HG03571 (cell line): ENCODE data around the gene ACACA.
"Not testable (repeated sequence)": the region's sequence is repeated elsewhere in the genome, so short reads cannot be mapped to it uniquely, and the experiment has no call there.

Experiments used
- ATAC-seq: cut with Tn5 transposase; IDR thresholded peaks from one replicate; pipeline ENCODE4 v1.9.1; 2021; ENCODE audit not compliant: unreplicated experiment

Gene ACACA

DNA sequence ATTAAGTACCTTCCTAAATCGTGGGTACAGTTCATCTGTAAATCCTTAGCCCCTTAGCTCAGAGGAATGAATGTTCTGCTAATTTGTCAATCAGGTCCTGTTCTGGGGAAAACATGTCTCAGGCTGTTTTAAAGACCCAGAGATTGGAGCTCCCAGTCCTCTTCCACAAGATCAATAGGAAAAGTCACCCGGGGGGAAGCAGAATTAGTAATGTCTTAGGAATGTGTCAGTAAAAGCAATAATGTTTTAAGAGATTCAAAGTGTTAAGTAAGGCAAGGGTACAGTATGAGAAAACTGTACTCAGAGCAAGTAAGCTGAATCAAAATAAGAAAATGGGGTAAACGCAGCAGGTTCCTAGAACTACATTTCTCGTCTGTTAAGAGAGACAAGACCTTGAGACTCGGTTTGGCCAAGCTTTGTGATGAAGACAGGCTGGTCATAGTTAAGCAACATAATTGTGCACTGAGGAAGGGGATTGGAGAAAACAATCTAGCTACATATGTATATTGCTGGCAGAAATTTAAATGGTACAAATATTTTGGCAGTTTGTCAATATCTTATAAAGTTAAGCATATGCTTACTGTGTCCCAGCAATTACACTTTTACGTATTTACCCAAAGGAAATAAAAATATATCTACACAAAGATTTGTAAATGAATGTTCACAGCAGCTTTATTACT, 223.7 kb downstream of the ACACA start:
- ATAC-seq = no peak

DNA sequence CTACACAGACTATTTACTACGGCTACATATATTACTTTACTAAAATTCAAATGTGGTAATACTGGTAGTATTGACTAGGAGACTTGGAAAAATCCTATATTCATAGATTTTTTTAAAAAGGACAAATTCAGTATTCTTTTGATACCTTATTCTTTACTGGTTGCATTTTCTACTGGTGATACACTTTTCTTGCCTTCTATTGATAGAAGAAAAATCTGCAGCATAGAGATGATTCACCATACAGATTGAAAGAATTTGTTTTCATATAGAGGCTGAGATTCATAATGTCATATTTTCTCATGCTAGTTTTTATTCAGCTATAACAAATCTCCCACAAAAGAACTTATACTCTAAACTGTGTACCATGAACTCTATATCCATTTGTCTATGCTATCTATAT, 226.3 kb downstream of the ACACA start:
- ATAC-seq = no peak

DNA sequence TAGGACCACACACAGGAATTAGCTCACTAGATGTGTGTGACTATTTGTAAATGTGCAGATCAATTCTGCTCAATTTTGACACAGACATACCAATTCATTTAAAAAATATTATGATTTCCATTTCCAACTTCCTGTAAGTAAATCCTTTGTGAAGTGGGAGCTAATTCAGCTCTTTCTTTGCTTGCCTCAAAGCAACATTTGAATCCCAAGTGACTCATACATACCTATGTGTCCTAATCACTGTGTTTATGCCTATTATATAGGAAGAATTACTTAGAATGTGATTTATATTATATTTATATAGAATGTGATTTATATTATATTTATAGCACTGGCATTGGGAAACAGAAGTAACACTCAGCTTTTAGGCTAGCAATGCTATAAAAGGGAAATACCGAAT, 226.7 kb downstream of the ACACA start:
- ATAC-seq = no peak

DNA sequence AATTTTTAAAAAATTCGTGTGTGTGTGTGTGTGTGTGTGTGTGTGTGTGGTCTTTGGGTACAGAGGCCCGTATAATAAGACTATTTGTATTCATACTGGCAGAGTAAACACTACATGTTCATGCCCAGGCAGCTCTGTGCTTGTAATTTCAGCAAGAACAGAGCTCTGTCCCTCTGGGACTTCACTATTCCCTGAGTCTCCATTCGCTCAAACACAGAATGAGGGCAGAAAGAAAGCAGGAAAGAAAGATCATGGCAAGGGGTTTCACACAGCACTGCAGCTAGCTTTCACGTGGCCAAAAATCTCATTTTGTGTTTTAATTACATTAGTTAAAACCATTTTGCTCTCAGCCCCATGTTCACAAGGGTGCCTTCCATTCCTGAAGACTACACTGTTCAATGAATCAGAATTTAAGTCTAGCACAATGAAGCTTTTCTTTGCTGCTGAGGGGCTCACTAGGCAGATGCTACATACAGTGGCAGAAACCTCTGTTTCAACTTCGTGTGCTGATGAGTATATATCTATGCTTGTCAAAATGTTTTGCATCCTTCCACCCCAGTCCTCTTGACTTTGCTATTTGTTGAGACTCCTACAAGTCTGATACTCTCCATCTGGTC, 229.3 kb downstream of the ACACA start:
- no peak for ATAC-seq

DNA sequence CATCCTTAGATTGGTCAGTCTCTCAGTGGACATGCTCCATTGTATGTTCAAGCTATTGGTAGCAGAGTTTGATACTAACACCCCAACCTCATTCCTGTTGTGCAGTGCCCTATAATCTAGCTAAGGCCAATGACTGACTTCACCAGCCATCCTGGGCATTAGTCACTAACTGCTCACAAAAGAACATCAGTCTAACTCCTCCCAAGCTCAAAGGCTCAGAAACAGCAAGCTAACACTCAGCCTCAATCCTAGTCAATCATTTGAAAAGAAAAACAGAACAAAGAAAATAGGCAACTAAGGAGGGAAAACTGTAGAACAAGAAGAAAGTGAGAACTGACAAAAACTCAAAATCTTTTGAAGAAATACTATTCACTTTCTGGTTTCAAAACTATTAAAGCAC, 229.9 kb downstream of the ACACA start:
- no peak for ATAC-seq

DNA sequence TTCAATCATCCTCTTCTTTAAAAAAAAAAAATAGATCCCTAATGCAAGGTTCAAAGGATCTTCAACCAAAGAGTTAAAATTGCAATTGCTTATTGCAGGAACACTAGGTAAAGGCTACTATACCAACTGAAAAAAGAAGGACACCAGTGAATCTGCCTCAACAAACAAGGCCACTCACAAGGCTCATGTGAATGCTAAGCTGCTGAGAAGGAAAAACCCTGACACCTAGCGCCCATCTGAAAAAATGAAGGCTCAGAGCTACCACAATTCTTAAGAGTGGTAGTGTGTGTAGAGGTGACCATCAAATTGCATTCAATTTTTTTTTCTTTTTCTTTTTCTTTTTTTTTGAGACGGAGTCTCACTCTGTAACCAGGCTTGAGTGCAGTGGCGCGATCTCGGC, 232.4 kb downstream of the ACACA start:
- no peak for ATAC-seq

DNA sequence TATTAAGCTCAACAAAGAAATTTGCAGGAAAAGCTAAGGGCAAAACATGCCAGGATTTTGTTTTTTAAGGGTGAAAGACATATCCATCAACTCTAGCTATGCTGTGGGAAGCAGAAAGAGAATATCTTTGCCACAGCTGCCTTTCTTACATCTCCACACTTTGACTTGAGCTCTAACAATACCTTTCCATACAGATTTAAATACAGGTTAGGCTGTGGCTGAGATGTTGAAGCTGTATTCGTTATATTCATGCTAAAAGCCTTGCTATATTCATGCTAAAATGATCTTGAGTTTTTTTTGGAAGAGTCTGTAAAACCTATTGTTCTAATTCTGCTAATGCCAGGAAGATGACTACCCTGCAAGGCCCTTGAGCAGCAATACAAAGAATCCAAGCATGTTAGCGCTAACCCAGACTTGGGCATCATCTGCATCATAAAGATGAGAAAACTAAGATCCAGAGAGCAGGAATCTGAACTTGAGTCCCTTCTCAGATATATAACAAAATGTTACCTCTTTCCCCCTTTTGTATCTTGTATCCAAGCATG, 235.7 kb downstream of the ACACA start:
- ATAC-seq = no peak

DNA sequence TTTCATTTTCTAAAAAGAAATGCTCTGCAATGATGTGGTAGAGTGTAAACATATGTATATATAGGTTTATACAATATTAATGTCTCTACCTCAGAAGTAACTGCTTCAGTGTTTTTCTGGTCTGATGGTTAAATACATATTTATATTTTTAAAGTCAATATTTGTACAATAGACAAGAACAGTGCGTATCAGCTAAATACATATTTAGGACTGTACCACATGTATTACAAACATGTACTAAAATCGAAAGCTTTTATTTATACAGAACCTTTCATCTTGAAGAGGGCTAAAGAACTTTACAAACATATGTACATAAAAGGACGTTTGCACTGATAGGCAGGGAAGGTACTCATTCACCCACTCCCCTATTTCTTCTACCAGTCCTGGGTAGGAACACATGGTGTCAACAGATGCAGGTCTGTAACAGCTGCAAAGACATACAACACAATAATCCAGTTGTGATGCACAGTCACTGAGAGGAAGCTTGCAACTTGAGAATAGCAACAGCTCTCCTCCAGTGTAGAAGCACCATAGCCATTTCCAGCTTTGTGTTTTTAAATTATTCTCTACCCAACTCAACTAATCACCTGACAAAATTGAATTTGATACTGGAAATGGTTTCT, 237.8 kb downstream of the ACACA start:
- ATAC-seq = no peak

DNA sequence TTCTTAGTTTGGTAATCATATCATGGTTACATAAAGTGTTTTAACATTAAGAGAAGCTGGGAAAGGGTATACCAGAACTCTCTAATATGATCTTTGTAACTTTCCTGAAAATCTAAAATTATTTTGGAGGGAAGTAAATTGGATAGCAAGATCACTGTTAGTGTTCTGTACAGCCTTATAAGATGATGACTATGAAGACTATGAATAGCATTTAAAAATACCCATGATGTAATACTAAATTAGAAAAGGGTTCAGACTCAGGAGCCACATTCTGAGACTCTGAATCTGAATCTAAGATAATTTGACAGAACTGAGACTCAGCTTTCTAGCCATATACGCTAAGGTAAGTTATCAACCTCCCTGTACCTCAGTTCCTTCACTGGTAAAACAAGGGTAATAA, 238.9 kb downstream of the ACACA start:
- ATAC-seq = no peak

DNA sequence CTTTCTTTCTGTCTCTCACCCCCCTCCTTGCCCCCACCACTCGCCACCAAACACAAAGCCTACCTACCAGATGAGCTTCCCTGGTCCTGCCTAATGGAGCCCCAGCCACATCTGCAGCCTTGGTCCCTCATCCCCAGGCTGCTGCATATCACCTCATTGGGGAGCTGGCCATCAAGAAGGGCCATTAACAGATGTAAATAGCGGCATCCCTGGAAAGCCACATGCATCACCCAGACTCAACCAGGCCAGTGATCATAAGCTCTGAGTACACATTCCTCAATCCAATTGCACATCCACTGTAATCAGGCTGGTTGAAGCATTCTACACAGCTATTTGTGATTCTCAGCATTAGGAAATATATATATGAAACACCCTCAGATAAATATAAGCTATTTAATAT, 242.6 kb downstream of the ACACA start:
- ATAC-seq = no peak

DNA sequence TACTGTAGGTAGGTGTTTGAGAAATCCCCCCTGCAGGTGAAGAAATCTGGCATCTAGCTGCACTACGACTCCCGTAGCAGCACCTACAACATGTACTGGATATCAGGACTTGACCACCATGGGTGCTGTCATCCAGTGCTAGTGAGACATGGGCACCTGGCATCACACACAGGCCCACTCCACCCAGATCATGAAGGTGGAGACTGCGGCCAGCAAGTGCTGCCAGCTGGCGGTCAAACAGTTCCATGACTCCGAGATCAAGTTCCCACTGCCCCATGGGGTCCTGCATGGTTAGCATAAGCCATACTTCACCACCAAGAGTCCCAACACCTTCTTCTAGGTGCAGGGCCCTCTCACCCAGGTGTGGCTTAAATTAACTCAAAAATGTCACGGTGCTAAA, 243.8 kb downstream of the ACACA start:
- no peak for ATAC-seq

DNA sequence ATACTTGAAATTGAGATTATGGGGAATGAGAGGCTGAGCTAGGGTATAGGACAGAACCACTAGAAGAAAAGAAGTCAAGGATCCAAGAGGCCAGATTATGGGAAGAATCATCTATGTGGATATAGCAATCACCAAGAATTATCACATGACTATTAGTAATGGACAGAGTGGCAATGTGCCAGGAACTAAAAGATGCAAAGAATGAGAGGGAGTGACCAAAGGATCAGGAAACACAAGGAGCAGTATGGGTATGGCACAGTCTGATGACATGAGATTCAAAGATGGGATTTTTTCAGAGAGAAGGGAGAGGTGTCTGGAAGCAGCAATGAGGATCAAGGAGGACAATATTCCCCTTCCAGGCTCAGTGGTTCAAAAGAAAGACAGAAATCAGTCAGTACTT, 245.7 kb downstream of the ACACA start:
- no peak for ATAC-seq

DNA sequence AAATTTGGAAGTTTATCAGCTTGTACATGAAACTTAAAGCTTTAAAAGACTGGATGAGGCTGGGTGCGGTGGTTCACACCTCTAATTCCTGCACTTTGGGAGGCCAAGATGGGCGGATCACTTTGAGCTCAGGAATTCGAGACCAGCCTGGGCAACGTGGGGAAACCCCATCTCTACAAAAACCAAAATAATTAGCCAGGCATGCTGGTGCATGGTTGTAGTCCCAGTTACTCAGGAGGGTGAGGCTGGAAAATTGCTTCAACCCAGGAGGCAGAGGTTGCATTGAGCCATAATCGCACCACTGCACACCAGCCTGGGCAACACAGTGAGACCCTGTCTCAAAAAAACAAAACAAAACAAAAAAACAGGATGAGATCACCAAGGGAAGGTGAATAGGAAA, 248.3 kb downstream of the ACACA start:
- ATAC-seq = no peak

DNA sequence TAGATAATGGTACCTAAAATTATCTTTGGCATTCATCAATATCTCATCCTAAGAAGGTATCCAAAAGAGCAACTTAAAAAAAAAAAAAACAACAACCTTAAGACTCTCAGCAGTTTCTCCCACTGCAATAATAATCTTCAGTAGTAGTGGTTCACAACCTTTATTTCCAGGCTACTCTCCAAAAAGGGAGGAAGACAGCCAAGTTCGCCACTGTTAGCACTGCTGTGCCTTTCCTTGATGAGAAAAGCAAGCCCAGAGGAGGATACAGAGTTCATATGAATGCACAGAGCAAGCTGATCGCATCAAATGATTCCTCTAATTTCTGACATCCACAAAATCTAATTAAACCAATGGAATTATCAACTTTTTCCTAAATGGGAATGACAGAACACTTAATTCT, 258.5 kb downstream of the ACACA start:
- no peak for ATAC-seq

DNA sequence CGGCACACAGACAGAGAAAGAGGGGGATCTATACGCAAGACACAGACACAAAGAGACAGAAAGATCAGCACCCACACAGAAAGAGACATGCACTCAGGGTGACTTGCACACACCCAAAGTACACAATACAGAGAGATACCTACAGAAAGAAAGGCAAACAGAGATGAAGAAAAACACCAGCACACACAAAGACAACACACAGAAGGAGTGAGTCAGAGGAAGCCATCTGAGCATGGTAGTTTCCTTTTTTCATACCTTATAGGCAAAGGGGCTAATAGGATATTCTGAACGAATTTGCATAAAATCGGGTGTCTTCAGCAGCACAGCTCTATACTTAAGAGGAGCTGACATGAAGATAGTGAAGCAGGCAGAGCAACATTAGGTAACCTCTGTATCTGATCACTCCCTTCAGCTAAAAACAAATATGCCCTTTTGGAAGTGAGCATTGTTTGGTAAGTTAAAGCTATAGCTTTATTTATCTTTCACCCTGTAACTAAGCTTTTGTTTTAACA, 259.3 kb downstream of the ACACA start:
- no peak for ATAC-seq

DNA sequence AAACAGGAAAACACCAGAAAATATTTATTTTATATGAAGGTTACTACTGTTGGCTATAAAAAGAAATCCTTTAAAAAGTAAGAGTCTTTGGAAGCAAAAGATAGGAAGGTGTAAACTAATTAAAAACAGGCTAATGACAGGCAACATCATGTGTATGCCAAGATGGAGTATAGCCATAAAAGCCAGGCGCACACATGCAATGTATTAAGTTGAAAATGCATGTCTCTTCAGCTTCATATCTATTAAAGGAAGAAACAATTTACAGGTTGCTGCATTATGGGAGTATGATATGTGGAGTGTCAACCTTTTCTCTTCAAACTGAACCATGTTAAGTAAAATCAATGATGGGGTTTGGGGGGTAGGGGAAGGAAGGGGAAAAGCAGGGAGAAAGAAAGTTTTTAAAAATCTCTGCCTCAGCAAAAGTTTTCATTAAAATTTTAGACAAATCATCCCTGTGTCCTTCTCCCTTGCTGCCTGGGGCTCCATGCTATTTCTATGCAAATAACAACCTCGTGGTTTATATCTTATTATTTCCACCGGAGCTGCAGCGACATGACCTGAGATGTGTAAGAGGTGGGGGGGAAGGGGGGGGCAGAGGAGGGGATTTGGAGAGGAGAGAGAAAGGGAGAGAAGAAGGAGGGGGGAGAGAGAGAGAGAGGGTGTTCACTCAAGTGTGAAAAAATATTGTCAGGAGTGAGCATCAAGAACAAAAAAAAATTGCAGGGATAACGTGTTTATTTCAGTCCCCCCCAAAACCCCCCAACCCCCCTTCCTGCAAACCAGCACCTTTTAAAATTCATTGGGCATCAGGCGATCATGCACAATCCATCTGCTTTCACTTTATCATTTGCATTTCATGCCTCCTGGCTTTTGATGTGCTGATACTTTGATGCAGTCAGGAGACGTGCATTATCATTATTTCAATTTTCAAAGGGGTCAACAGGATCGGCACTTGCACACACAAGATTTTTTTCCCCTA, 260.3 kb downstream of the ACACA start:
- ATAC-seq = no peak

DNA sequence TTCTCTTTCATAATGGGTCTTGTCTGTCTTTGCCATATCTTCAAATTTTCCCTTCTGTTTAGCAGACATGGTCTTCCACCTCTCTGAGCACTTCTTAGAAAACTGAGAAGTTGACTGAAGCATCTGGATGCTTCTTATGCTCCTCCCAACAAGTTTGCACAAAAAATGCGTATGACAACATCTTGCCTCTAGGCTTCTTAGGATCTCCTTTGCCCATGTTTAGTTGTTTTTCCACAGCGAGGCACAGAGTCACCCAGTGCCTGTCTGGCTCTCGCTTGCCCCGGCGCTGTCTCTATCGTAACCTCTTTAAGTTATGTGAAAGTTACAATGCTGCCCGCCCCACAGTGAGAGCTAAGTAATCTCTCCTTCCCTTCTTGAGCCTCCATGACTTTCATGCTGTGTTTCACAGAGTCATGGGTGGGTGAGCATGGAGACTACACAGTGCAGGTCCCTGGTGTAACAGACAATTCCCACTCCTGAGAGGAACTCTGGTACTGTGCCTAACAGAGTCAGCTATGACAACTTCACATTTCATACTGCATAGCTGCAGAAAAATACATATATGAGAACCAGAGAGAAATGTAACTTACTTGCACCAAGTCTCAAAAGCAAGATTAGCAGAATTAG, 262.4 kb downstream of the ACACA start:
- ATAC-seq = no peak

DNA sequence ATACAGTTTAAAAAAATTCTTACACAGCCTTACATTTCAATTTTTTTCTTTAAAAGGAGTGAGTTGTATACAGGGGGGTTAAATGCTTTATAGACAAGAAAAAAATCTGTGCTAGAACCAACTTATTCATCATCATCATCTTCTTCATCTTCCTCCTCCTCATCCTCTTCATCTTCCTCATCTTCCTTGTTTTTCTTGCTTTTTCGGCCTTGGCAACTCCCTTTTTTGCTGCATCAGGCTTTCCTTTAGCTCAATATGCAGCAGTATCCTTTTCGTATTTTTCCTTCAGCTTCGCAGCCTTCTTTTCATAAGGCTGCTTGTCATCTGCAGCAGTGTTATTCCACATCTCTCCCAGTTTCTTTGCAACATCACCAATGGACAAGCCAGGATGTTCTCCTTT, 263.1 kb downstream of the ACACA start:
- ATAC-seq = not testable (repeated sequence)

DNA sequence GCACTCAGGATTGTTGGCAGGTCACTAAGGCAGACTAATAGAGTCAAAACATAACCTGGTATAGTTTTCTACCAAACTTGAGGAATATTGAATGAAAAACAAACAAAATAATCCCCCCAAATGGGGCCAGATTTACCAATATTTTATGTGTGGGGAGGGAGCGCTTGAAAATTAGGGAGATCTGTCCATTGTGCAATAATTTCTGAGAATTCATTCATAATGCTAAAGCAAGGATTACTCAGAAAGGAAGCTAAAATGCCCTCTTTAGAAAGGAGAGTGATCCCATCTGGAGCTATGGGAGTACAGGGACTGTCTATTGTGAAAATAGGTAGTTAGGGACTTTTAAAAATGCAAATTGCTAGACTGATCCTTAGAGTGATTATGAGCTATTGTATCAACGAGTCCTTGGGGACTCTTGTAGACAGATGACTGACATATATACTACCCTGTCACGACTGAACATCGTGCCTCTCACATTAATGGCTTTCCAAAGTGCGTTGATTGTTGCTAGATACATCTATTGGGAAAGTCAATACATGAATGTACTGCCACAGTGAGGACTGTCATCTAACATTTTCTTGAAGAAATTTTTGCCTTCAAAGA, 264.2 kb downstream of the ACACA start:
- ATAC-seq = no peak

DNA sequence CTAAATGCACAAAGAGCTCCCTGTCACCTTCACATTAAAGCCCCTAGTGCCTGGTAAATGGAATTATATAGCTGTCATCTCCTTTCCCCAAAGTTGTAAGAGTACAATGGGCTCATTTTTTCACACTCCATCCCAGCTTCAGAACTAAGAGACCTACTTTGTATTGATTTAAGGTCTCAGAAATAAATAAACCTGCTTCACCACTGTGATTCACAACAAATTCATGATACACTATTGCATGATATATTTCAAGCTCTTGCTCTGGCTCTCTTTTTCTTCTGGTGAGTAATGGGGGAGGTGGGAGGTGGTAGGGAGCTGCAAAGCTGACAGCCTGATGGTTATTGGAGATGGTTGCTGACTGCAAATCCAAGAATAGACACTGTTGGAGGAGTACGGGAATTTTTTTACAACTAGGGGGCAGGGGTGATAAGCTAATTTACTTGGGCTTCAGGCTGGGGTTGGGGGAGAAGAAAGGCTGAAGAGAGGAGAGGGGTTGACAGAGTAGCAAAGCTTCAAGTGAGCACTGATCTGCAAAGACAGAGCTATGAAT, 268.0 kb downstream of the ACACA start:
- ATAC-seq = no peak
